K562 (cell line): ENCODE measurements around the gene PCDHB2. TPM values are rescaled to one million over a fixed set of nuclear protein-coding genes. Genes with fewer than 3 reads are reported as not detected.

Experiments used
- ATAC-seq: fragments of 200-7000 bp; cut with Tn5 transposase; 3 replicates; pipeline ENCODE4 v1.9.1; 2020; ENCODE audit warnings: moderate library complexity
- BruUV-seq: library from RNA; stranded (reverse); fragments of 400-500 nt; replicated peaks from 2 replicates; lab custom pipeline; 2021; lab: Mats Ljungman, UMichigan
- CTCF ChIA-PET: fragments of 300-600 bp; formaldehyde crosslinking; extraction: SDS; loops from one replicate; lab custom pipeline; 2021; ENCODE audit warnings: low intra/inter-chr PET ratio; lab: Yijun Ruan, JAX
- POLR2A ChIA-PET: fragments of 300-600, 350-650 bp; sonication (Branson Sonifier 250); formaldehyde crosslinking; extraction: SDS; loops from one replicate; lab custom pipeline; 2021; ENCODE audit warnings: antibody characterized with exemption, inconsistent platforms; lab: Yijun Ruan, JAX
- DNase-seq, 4 experiments: peaks; one replicate each; pipeline versions ENCODE4 v3.0.0 to v3.0.0-alpha.2; 2011 to 2018; ENCODE audit warnings: low spot score in 3 of 4, mixed read lengths in 3 of 4; ENCODE audit errors: extremely low read depth in 1 of 4
- FAIRE-seq: peaks from 2 replicates; lab custom pipeline; 2011; peaks lifted over from hg19 to GRCh38; lab: Jason Lieb, UNC
- H2AFZ ChIP-seq: 2 replicates; pipeline ENCODE4 v1.6.0; 2011; ENCODE audit warnings: low read depth, low read length, control low read depth, inconsistent platforms
- H3K27ac ChIP-seq: fragments of 200-600 bp; 3 replicates; pipeline ENCODE4 v1.8.0; 2011; ENCODE audit warnings: low read depth, mild to moderate bottlenecking, control low read depth, inconsistent platforms, low read length, moderate library complexity, mixed read lengths; ENCODE audit errors: extremely low read depth
- H3K27me3 ChIP-seq, 2 experiments: fragments of 300-600 bp in 1 of 2; 2 replicates in 1 of 2; 3 replicates in 1 of 2; pipeline versions ENCODE4 v1.6.0 to v1.8.0; 2011; ENCODE audit warnings: inconsistent platforms in 2 of 2, low read length in 2 of 2, mild to moderate bottlenecking in 1 of 2, mixed read lengths in 1 of 2, moderate library complexity in 1 of 2; ENCODE audit not compliant: control insufficient read depth in 2 of 2, insufficient read depth in 2 of 2
- H3K36me3 ChIP-seq: fragments of 300-600 bp; 3 replicates; pipeline ENCODE4 v1.8.0; 2011; ENCODE audit warnings: mild to moderate bottlenecking, low read length, inconsistent platforms; ENCODE audit not compliant: control insufficient read depth, insufficient read depth
- H3K4me1 ChIP-seq, 2 experiments: fragments of 200-600 bp in 1 of 2; replicated peaks in 1 of 2; 2 replicates in 1 of 2; 3 replicates in 1 of 2; pipeline versions ENCODE4 v1.5.1 to v1.8.0; 2011; ENCODE audit warnings: inconsistent platforms in 2 of 2, low read length in 2 of 2, mild to moderate bottlenecking in 1 of 2, mixed read lengths in 1 of 2, moderate library complexity in 1 of 2; ENCODE audit not compliant: control insufficient read depth in 2 of 2, insufficient read depth in 2 of 2
- H3K4me2 ChIP-seq: 2 replicates; pipeline ENCODE4 v1.6.1; 2011; ENCODE audit warnings: low read length, control low read depth, inconsistent platforms, mixed read lengths; ENCODE audit not compliant: insufficient read depth
- H3K4me3 ChIP-seq: fragments of 200-600 bp; sonication (generic), shearing (Covaris generic); 2 replicates; pipeline ENCODE4 v1.5.1; 2016; ENCODE audit warnings: control low read depth, inconsistent platforms
- H3K79me2 ChIP-seq: fragments of 200-600 bp; 3 replicates; pipeline ENCODE4 v1.8.0; 2011; ENCODE audit warnings: low read length, inconsistent platforms; ENCODE audit not compliant: control insufficient read depth, insufficient read depth
- H3K9ac ChIP-seq, 2 experiments: 2 replicates each; pipeline versions ENCODE4 v1.6.0 to v1.6.1; 2011; ENCODE audit warnings: low read depth in 2 of 2, low read length in 2 of 2, control low read depth in 1 of 2, inconsistent platforms in 1 of 2, mild to moderate bottlenecking in 1 of 2, mixed read lengths in 1 of 2; ENCODE audit not compliant: insufficient read depth in 1 of 2
- H3K9me1 ChIP-seq: one replicate; pipeline ENCODE4 v1.6.0; 2011; ENCODE audit warnings: inconsistent platforms, mild to moderate bottlenecking, low read length, moderate library complexity; ENCODE audit not compliant: control insufficient read depth, insufficient read depth
- H3K9me3 ChIP-seq: replicated peaks from 2 replicates; pipeline ENCODE4 v1.5.1; 2011; ENCODE audit warnings: low read depth, low read length, inconsistent platforms; ENCODE audit not compliant: control insufficient read depth, insufficient read depth
- H4K20me1 ChIP-seq: replicated peaks from 2 replicates; pipeline ENCODE4 v1.6.1; 2011; ENCODE audit warnings: low read length, inconsistent platforms, mixed read lengths; ENCODE audit not compliant: control insufficient read depth, insufficient read depth
- CBFA2T3 ChIP-seq: fragments of 450-650 bp; IDR thresholded peaks from 2 replicates; pipeline ENCODE4 v1.6.1; 2017
- MED1 ChIP-seq: sonication (generic); formaldehyde crosslinking; IDR thresholded peaks from 2 replicates; pipeline ENCODE4 v1.8.1; 2023; ENCODE audit warnings: missing genetic modification reagents, borderline replicate concordance
- PKNOX1 ChIP-seq: fragments of 450-650 bp; IDR thresholded peaks from 2 replicates; pipeline ENCODE4 v1.6.1; 2016
- TEAD1 ChIP-seq, 2 experiments: fragments of 450-650 bp in 1 of 2; sonication (generic) in 1 of 2; formaldehyde crosslinking; IDR thresholded peaks; 2 replicates each; pipeline versions ENCODE4 v1.4.0 to v1.8.0; 2020 to 2022; ENCODE audit warnings: mild to moderate bottlenecking in 2 of 2, missing genetic modification reagents in 1 of 2
- ZC3H8 ChIP-seq: fragments of 450-650 bp; IDR thresholded peaks from 2 replicates; pipeline ENCODE4 v1.6.1; 2017
- ZNF253 ChIP-seq: fragments of 250-450 bp; sonication (Bioruptor Pico); conservative IDR thresholded peaks from 2 replicates; pipeline ENCODE4 v1.6.1; 2021; ENCODE audit warnings: mild to moderate bottlenecking
- ZNF280B ChIP-seq: fragments of 250-450 bp; sonication (Bioruptor Pico); IDR thresholded peaks from 2 replicates; pipeline ENCODE4 v1.5.1; 2021; ENCODE audit warnings: mild to moderate bottlenecking
- in situ Hi-C: fragments of 300-500 bp; cut with MboI; formaldehyde crosslinking; loops from 4 replicates; pipeline ENCODE4 v1.15.0; 2018; ENCODE audit warnings: inconsistent platforms, mixed read lengths
- intact Hi-C: fragments of 100-400 bp; cut with micrococcal nuclease; formaldehyde crosslinking; loops from 2 replicates; pipeline ENCODE4 v1.14.2; 2022
- polyA plus RNA-seq, 8 experiments: library from polyadenylated mRNA; depleted of rRNA in 4 of 8; stranded (reverse) in 5 of 8; unstranded in 3 of 8; fragments of >200 nt; fragmentation: Nextera tagmentation in 2 of 8; fragmentation: Illumina TruSeq in 1 of 8; extraction: Ambion mirVana in 2 of 8; extraction: Trizol in 1 of 8; gene quantifications; 2 replicates each; pipeline versions ENCODE4 v1.2.1 to v1.2.3, GENCODE V29; 2011 to 2014; ENCODE audit warnings: inconsistent platforms in 1 of 8, missing spikeins in 1 of 8
- total RNA-seq, 7 experiments: library from RNA; depleted of rRNA in 6 of 7; stranded (reverse); fragments of >200 nt in 6 of 7; fragmentation: Illumina TruSeq in 2 of 7; extraction: Trizol in 2 of 7; gene quantifications; 2 replicates each; pipeline versions ENCODE4 v1.2.1 to v1.2.3, GENCODE V29; 2011 to 2021; ENCODE audit warnings: low replicate concordance in 1 of 7

Gene PCDHB2
- total and polyA plus RNA-seq, 9 of the 15 experiments (the other 6 are each of a cell fraction or from before 2014, with no cell fraction given) = 0.10 to 0.22 (median 0.17) TPM; not detected in 5

GRCh38 chr5:141082228-141082627, 12.2 kb upstream of the PCDHB2 start:
- intact Hi-C loops (no loop called here), in situ Hi-C loops (no loop called here)
- Histone ChIP-seq H3K9me3 (no peaks in the 10 kb centered on the region), H4K20me1 (no peaks in the 10 kb centered on the region), H3K4me3 (no peak overlapping the region), H3K4me1 (no peaks in the 10 kb centered on the region), H3K79me2 (no peaks in the 10 kb centered on the region), H3K27me3 (no peaks in the 10 kb centered on the region), H3K27ac (no peak overlapping the region), H3K9me1 (no peaks in the 10 kb centered on the region), H3K4me2 (no peak overlapping the region), H2AFZ (no peak overlapping the region), H3K9ac (no peak overlapping the region), H3K36me3 (no peaks in the 10 kb centered on the region)
- no TSS peak for BruUV-seq
- ATAC-seq (no peak), FAIRE-seq (no peak), DNase-seq (no peak)
- POLR2A ChIA-PET = no interaction called here
- no peak for TF ChIP-seq ZC3H8
- no peak for TF ChIP-seq PKNOX1
- TF ChIP-seq CBFA2T3 = no peak
- TF ChIP-seq MED1 = no peak
- TF ChIP-seq ZNF253 (CRISPR knock-in tag) = no peak
- TF ChIP-seq TEAD1 (CRISPR knock-in tag; IDR thresholded peaks at IDR 0.05) = no peak
- no peak for TF ChIP-seq ZNF280B
- CTCF ChIA-PET = no interaction called here
